WTC11 (cell line): Measurements from ENCODE around the gene CEP170B. TPM values are rescaled to one million over a fixed set of nuclear protein-coding genes. Genes with fewer than 3 reads are reported as not detected.

Experiments used
- ATAC-seq: fragments of 200-7000 bp; cut with Tn5 transposase; 2 replicates; pipeline ENCODE4 v1.10.0; 2021; ENCODE audit warnings: mild to moderate bottlenecking, moderate library complexity
- CTCF ChIA-PET: fragments of 300-600 bp; sonication (Branson Sonifier 250); formaldehyde crosslinking; loops from one replicate; lab custom pipeline; 2021; ENCODE audit warnings: antibody characterized with exemption; lab: Charles Lee
- POLR2A ChIA-PET: fragments of 350-600 bp; sonication (Branson Sonifier 250); formaldehyde crosslinking; loops from one replicate; lab custom pipeline; 2021; ENCODE audit warnings: antibody characterized with exemption; lab: Charles Lee
- DNase-seq: peaks from one replicate; pipeline ENCODE4 v3.0.0; 2021; ENCODE audit warnings: low spot score
- H3K27ac Mint-ChIP-seq: 2 replicates; pipeline ENCODE4 v1.8.0; 2021; ENCODE audit warnings: mixed read lengths
- H3K27me3 Mint-ChIP-seq: 2 replicates; pipeline ENCODE4 v1.8.0; 2021; ENCODE audit warnings: low read depth, mild to moderate bottlenecking, moderate library complexity, mixed read lengths
- H3K36me3 Mint-ChIP-seq: 2 replicates; pipeline ENCODE4 v1.8.0; 2021; ENCODE audit warnings: mixed read lengths
- H3K4me1 Mint-ChIP-seq: 2 replicates; pipeline ENCODE4 v1.8.0; 2022; ENCODE audit warnings: mixed read lengths
- H3K4me3 Mint-ChIP-seq: 2 replicates; pipeline ENCODE4 v1.8.0; 2021; ENCODE audit warnings: mild to moderate bottlenecking, moderate library complexity, mixed read lengths
- H3K9me3 Mint-ChIP-seq: 2 replicates; pipeline ENCODE4 v1.8.0; 2021; ENCODE audit warnings: mixed read lengths
- CREB1 ChIP-seq: sonication (generic); formaldehyde crosslinking; IDR thresholded peaks from 2 replicates; pipeline ENCODE4 v1.8.0; 2023; ENCODE audit warnings: mild to moderate bottlenecking, missing genetic modification reagents
- CTCF ChIP-seq: fragments of 200-600 bp; IDR thresholded peaks from 2 replicates; pipeline ENCODE4 v1.8.0; 2022; ENCODE audit warnings: antibody characterized with exemption
- E2F4 ChIP-seq: sonication (generic); formaldehyde crosslinking; IDR thresholded peaks from 2 replicates; pipeline ENCODE4 v1.8.1; 2022; ENCODE audit warnings: low read depth, mild to moderate bottlenecking, moderate library complexity, missing genetic modification reagents, borderline replicate concordance
- ESRRA ChIP-seq: sonication (generic); formaldehyde crosslinking; IDR thresholded peaks from 2 replicates; pipeline ENCODE4 v1.8.1; 2022; ENCODE audit warnings: mild to moderate bottlenecking, missing genetic modification reagents, borderline replicate concordance
- GTF2I ChIP-seq: fragments of 250-450 bp; sonication (Bioruptor Pico); conservative IDR thresholded peaks from 2 replicates; pipeline ENCODE4 v1.4.0; 2021; ENCODE audit warnings: mild to moderate bottlenecking
- IRF2 ChIP-seq: sonication (generic); formaldehyde crosslinking; IDR thresholded peaks from 2 replicates; pipeline ENCODE4 v1.8.0; 2022; ENCODE audit warnings: low read depth, missing genetic modification reagents, borderline replicate concordance
- MLX ChIP-seq: sonication (generic); formaldehyde crosslinking; IDR thresholded peaks from 2 replicates; pipeline ENCODE4 v1.8.1; 2023; ENCODE audit warnings: mild to moderate bottlenecking, missing genetic modification reagents, moderate library complexity
- MYBL2 ChIP-seq: sonication (generic); formaldehyde crosslinking; IDR thresholded peaks from 2 replicates; pipeline ENCODE4 v1.8.1; 2023; ENCODE audit warnings: mild to moderate bottlenecking, moderate library complexity, missing genetic modification reagents
- PREB ChIP-seq: sonication (generic); formaldehyde crosslinking; IDR thresholded peaks from 2 replicates; pipeline ENCODE4 v1.8.1; 2022; ENCODE audit warnings: mild to moderate bottlenecking, missing genetic modification reagents, moderate library complexity, borderline replicate concordance
- TEAD4 ChIP-seq: sonication (generic); formaldehyde crosslinking; IDR thresholded peaks from 2 replicates; pipeline ENCODE4 v1.8.0; 2022; ENCODE audit warnings: mild to moderate bottlenecking, missing genetic modification reagents
- ZBTB43 ChIP-seq: sonication (generic); formaldehyde crosslinking; IDR thresholded peaks from 2 replicates; pipeline ENCODE4 v1.8.1; 2023; ENCODE audit warnings: mild to moderate bottlenecking, missing genetic modification reagents
- ZMAT4 ChIP-seq: fragments of 250-450 bp; sonication (Bioruptor Pico); IDR thresholded peaks from 2 replicates; pipeline ENCODE4 v1.9.0; 2021; ENCODE audit warnings: mild to moderate bottlenecking
- ZNF138 ChIP-seq: sonication (generic); formaldehyde crosslinking; conservative IDR thresholded peaks from 2 replicates; pipeline ENCODE4 v1.8.1; 2022; ENCODE audit warnings: mild to moderate bottlenecking, moderate library complexity, missing genetic modification reagents
- ZNF425 ChIP-seq: fragments of 250-450 bp; sonication (Bioruptor Pico); conservative IDR thresholded peaks from 2 replicates; pipeline ENCODE4 v1.9.0; 2021; ENCODE audit warnings: mild to moderate bottlenecking
- ZSCAN18 ChIP-seq: fragments of 250-450 bp; sonication (Bioruptor Pico); IDR thresholded peaks from 2 replicates; pipeline ENCODE4 v2.1.2; 2022; ENCODE audit warnings: mild to moderate bottlenecking, moderate library complexity
- total RNA-seq: library from RNA; stranded (reverse); gene quantifications from 3 replicates; pipeline ENCODE4 v1.2.3, GENCODE V29; 2021

CEP170B gene
- total RNA-seq, 1 experiment from 2014 or later, result 47.0 TPM

GRCh38 chr14:104869669-104870367, 4.8 kb downstream of the CEP170B start:
- no peak for ATAC-seq
- H3K27me3 Mint-ChIP-seq, result no peaks in the 10 kb centered on the region

GRCh38 chr14:104870368-104871144, 5.5 kb downstream of the CEP170B start:
- ATAC-seq (peak; percentile 56), DNase-seq (peak; percentile 70)
- ChIA-PET CTCF (interaction anchor here (0.7 to 3.5 kb wide), 5 partner anchors 26 to 118 kb away, joined by 3 to 24 read pairs (median 3); partner anchors contain the start of gene SIVA1), POLR2A (no interaction called here)
- Mint-ChIP-seq H3K27ac (no peak overlapping the region), H3K36me3 (no peaks in the 10 kb centered on the region), H3K27me3 (no peaks in the 10 kb centered on the region), H3K4me1 (peaks cover 21% of the 10 kb centered on the region), H3K4me3 (no peak overlapping the region), H3K9me3 (no peaks in the 10 kb centered on the region)
- TF ChIP-seq CTCF, result peak; percentile 29; the same call in 1 of the 2 replicates
- TF ChIP-seq MYBL2 (CRISPR knock-in tag), result no peak

More at GRCh38 chr14:104869669-104870367, 4.8 kb downstream of the CEP170B start:
- DNase-seq, result no peak
- TF ChIP-seq TEAD4 (CRISPR knock-in tag) (no peak), ZBTB43 (no peak)
- TF ChIP-seq, all 79 proteins: peak for 0
- no peaks in the 10 kb centered on the region for H3K36me3 Mint-ChIP-seq
- H3K9me3 Mint-ChIP-seq, result no peaks in the 10 kb centered on the region
- peaks cover 20% of the 10 kb centered on the region for H3K4me1 Mint-ChIP-seq
- H3K4me3 Mint-ChIP-seq, result no peak overlapping the region
- CTCF ChIA-PET, result interaction anchor here (0.5 to 1.7 kb wide), 3 partner anchors 44 to 658 kb away, joined by 3 to 12 read pairs (median 4); no protein-coding TSS in a partner anchor
- H3K27ac Mint-ChIP-seq, result no peak overlapping the region
- POLR2A ChIA-PET, result no interaction called here

- Mint-ChIP-seq H3K27ac (no peak overlapping the region), H3K27me3 (no peaks in the 10 kb centered on the region), H3K36me3 (no peaks in the 10 kb centered on the region), H3K4me1 (peaks cover 22% of the 10 kb centered on the region), H3K9me3 (no peaks in the 10 kb centered on the region), H3K4me3 (no peak overlapping the region)
- TF ChIP-seq GTF2I (CRISPR knock-in tag), result no peak
- TF ChIP-seq ZNF425 (CRISPR knock-in tag), result no peak
- no peak for TF ChIP-seq MLX
- TF ChIP-seq PREB, result no peak
- no peak for TF ChIP-seq ZSCAN18
- TF ChIP-seq ESRRA (CRISPR knock-in tag), result no peak
- TF ChIP-seq ZMAT4 (CRISPR knock-in tag), result no peak
- TF ChIP-seq CREB1, result no peak
- TF ChIP-seq ZNF138 (CRISPR knock-in tag), result no peak
- no peak for TF ChIP-seq IRF2 (CRISPR knock-in tag)
- no peak for TF ChIP-seq E2F4
- ChIA-PET CTCF (interaction anchor here (0.7 to 3.5 kb wide), 5 partner anchors 25 to 118 kb away, joined by 3 to 24 read pairs (median 3); partner anchors contain the start of gene SIVA1), POLR2A (no interaction called here)
- DNase-seq (peak; percentile 12), ATAC-seq (no peak)
These were observed 6.1 kb downstream of the CEP170B start for GRCh38 chr14:104871145-104871655.
